D721Med (cell line): ENCODE measurements around the gene GALNT17.

Source experiments
- DNase-seq: peaks from one replicate; pipeline ENCODE4 v3.0.0; 2011; ENCODE audit warnings: low spot score; ENCODE audit not compliant: insufficient read length
- FAIRE-seq: peaks from 2 replicates; lab custom pipeline; 2011; peaks lifted over from hg19 to GRCh38; lab: Jason Lieb, UNC
- CTCF ChIP-seq: IDR thresholded peaks from 2 replicates; pipeline ENCODE4 v1.5.1; 2012; ENCODE audit warnings: mild to moderate bottlenecking, control low read depth; ENCODE audit not compliant: insufficient read depth; ENCODE audit errors: missing control alignments

The GALNT17 gene

GRCh38 chr7:71430246-71430645, 298.3 kb downstream of the GALNT17 start:
- no peak for FAIRE-seq
- no peak for DNase-seq
- no peak for TF ChIP-seq CTCF

- TF ChIP-seq CTCF: no peak
- no peak for DNase-seq
- FAIRE-seq: no peak
Observed at GRCh38 chr7:71439321-71439720, 307.4 kb downstream of the GALNT17 start.

- FAIRE-seq: no peak
- TF ChIP-seq CTCF: no peak
- no peak for DNase-seq
Observed at GRCh38 chr7:71442492-71443190, 310.7 kb downstream of the GALNT17 start.

GRCh38 chr7:71443191-71443530, 311.2 kb downstream of the GALNT17 start:
- TF ChIP-seq CTCF: no peak
- DNase-seq (no peak), FAIRE-seq (no peak)

- TF ChIP-seq CTCF: no peak
- no peak for FAIRE-seq
Observed at GRCh38 chr7:71444130-71444529, 312.2 kb downstream of the GALNT17 start.

GRCh38 chr7:71453630-71454029, 321.7 kb downstream of the GALNT17 start:
- FAIRE-seq (no peak), DNase-seq (no peak)
- no peak for TF ChIP-seq CTCF

More at GRCh38 chr7:71444130-71444529, 312.2 kb downstream of the GALNT17 start:
- DNase-seq: no peak

- FAIRE-seq: no peak
- no peak for DNase-seq
- TF ChIP-seq CTCF: no peak
Observed at GRCh38 chr7:71454981-71455380, 323.0 kb downstream of the GALNT17 start.
